K562 (cell line): ENCODE results near the gene ABCC12. TPM values are rescaled to one million over a fixed set of nuclear protein-coding genes. Genes with fewer than 3 reads are reported as not detected.

Experiments
- ATAC-seq: fragments of 200-7000 bp; cut with Tn5 transposase; 3 replicates; pipeline ENCODE4 v1.9.1; 2020; ENCODE audit warnings: moderate library complexity
- BruUV-seq: library from RNA; stranded (reverse); fragments of 400-500 nt; replicated peaks from 2 replicates; lab custom pipeline; 2021; lab: Mats Ljungman, UMichigan
- CTCF ChIA-PET: fragments of 300-600 bp; formaldehyde crosslinking; extraction: SDS; loops from one replicate; lab custom pipeline; 2021; ENCODE audit warnings: low intra/inter-chr PET ratio; lab: Yijun Ruan, JAX
- POLR2A ChIA-PET: fragments of 300-600, 350-650 bp; sonication (Branson Sonifier 250); formaldehyde crosslinking; extraction: SDS; loops from one replicate; lab custom pipeline; 2021; ENCODE audit warnings: antibody characterized with exemption, inconsistent platforms; lab: Yijun Ruan, JAX
- DNase-seq, 4 experiments: peaks; one replicate each; pipeline versions ENCODE4 v3.0.0 to v3.0.0-alpha.2; 2011 to 2018; ENCODE audit warnings: low spot score in 3 of 4, mixed read lengths in 3 of 4; ENCODE audit errors: extremely low read depth in 1 of 4
- FAIRE-seq: peaks from 2 replicates; lab custom pipeline; 2011; peaks lifted over from hg19 to GRCh38; lab: Jason Lieb, UNC
- H2AFZ ChIP-seq: 2 replicates; pipeline ENCODE4 v1.6.0; 2011; ENCODE audit warnings: low read depth, low read length, control low read depth, inconsistent platforms
- H3K27ac ChIP-seq: fragments of 200-600 bp; 3 replicates; pipeline ENCODE4 v1.8.0; 2011; ENCODE audit warnings: low read depth, mild to moderate bottlenecking, control low read depth, inconsistent platforms, low read length, moderate library complexity, mixed read lengths; ENCODE audit errors: extremely low read depth
- H3K27me3 ChIP-seq, 2 experiments: fragments of 300-600 bp in 1 of 2; 2 replicates in 1 of 2; 3 replicates in 1 of 2; pipeline versions ENCODE4 v1.6.0 to v1.8.0; 2011; ENCODE audit warnings: inconsistent platforms in 2 of 2, low read length in 2 of 2, mild to moderate bottlenecking in 1 of 2, mixed read lengths in 1 of 2, moderate library complexity in 1 of 2; ENCODE audit not compliant: control insufficient read depth in 2 of 2, insufficient read depth in 2 of 2
- H3K36me3 ChIP-seq: fragments of 300-600 bp; 3 replicates; pipeline ENCODE4 v1.8.0; 2011; ENCODE audit warnings: mild to moderate bottlenecking, low read length, inconsistent platforms; ENCODE audit not compliant: control insufficient read depth, insufficient read depth
- H3K4me1 ChIP-seq, 2 experiments: fragments of 200-600 bp in 1 of 2; replicated peaks in 1 of 2; 2 replicates in 1 of 2; 3 replicates in 1 of 2; pipeline versions ENCODE4 v1.5.1 to v1.8.0; 2011; ENCODE audit warnings: inconsistent platforms in 2 of 2, low read length in 2 of 2, mild to moderate bottlenecking in 1 of 2, mixed read lengths in 1 of 2, moderate library complexity in 1 of 2; ENCODE audit not compliant: control insufficient read depth in 2 of 2, insufficient read depth in 2 of 2
- H3K4me2 ChIP-seq: 2 replicates; pipeline ENCODE4 v1.6.1; 2011; ENCODE audit warnings: low read length, control low read depth, inconsistent platforms, mixed read lengths; ENCODE audit not compliant: insufficient read depth
- H3K4me3 ChIP-seq: fragments of 200-600 bp; sonication (generic), shearing (Covaris generic); 2 replicates; pipeline ENCODE4 v1.5.1; 2016; ENCODE audit warnings: control low read depth, inconsistent platforms
- H3K79me2 ChIP-seq: fragments of 200-600 bp; 3 replicates; pipeline ENCODE4 v1.8.0; 2011; ENCODE audit warnings: low read length, inconsistent platforms; ENCODE audit not compliant: control insufficient read depth, insufficient read depth
- H3K9ac ChIP-seq, 2 experiments: 2 replicates each; pipeline versions ENCODE4 v1.6.0 to v1.6.1; 2011; ENCODE audit warnings: low read depth in 2 of 2, low read length in 2 of 2, control low read depth in 1 of 2, inconsistent platforms in 1 of 2, mild to moderate bottlenecking in 1 of 2, mixed read lengths in 1 of 2; ENCODE audit not compliant: insufficient read depth in 1 of 2
- H3K9me1 ChIP-seq: one replicate; pipeline ENCODE4 v1.6.0; 2011; ENCODE audit warnings: inconsistent platforms, mild to moderate bottlenecking, low read length, moderate library complexity; ENCODE audit not compliant: control insufficient read depth, insufficient read depth
- H3K9me3 ChIP-seq: replicated peaks from 2 replicates; pipeline ENCODE4 v1.5.1; 2011; ENCODE audit warnings: low read depth, low read length, inconsistent platforms; ENCODE audit not compliant: control insufficient read depth, insufficient read depth
- H4K20me1 ChIP-seq: replicated peaks from 2 replicates; pipeline ENCODE4 v1.6.1; 2011; ENCODE audit warnings: low read length, inconsistent platforms, mixed read lengths; ENCODE audit not compliant: control insufficient read depth, insufficient read depth
- DMBX1 ChIP-seq: fragments of 250-450 bp; sonication (Bioruptor Pico); IDR thresholded peaks from 2 replicates; pipeline ENCODE4 v1.8.0; 2022; ENCODE audit warnings: inconsistent platforms, mild to moderate bottlenecking, moderate library complexity, borderline replicate concordance
- EGR1 ChIP-seq: fragments of 450-650 bp; conservative IDR thresholded peaks from 2 replicates; pipeline ENCODE4 v1.6.1; 2017; ENCODE audit warnings: mild to moderate bottlenecking
- ELF2 ChIP-seq: fragments of 250-450 bp; sonication (Bioruptor Pico); IDR thresholded peaks from 2 replicates; pipeline ENCODE4 v1.5.0; 2021; ENCODE audit warnings: mild to moderate bottlenecking
- HMG20A ChIP-seq: fragments of 450-650 bp; formaldehyde crosslinking; conservative IDR thresholded peaks from 2 replicates; pipeline ENCODE4 v1.4.0; 2020; ENCODE audit warnings: mild to moderate bottlenecking, mixed read lengths
- NR0B1 ChIP-seq: fragments of 450-650 bp; IDR thresholded peaks from one replicate; pipeline ENCODE4 v1.6.1; 2018; ENCODE audit warnings: mild to moderate bottlenecking, moderate library complexity; ENCODE audit not compliant: partially characterized antibody
- PTRF ChIP-seq: fragments of 450-650 bp; IDR thresholded peaks from 2 replicates; pipeline ENCODE4 v1.6.1; 2016; ENCODE audit warnings: mild to moderate bottlenecking, missing genetic modification characterization, missing compliant biosample characterization
- STAT5B ChIP-seq: fragments of 250-450 bp; sonication (Bioruptor Pico); IDR thresholded peaks from 2 replicates; pipeline ENCODE4 v1.8.0; 2021; ENCODE audit warnings: mild to moderate bottlenecking, inconsistent platforms
- ZFP30 ChIP-seq: fragments of 250-450 bp; sonication (Bioruptor Pico); IDR thresholded peaks from 2 replicates; pipeline ENCODE4 v1.8.0; 2022; ENCODE audit warnings: moderate library complexity, mild to moderate bottlenecking, inconsistent platforms, borderline replicate concordance
- ZNF224 ChIP-seq: sonication (generic); formaldehyde crosslinking; IDR thresholded peaks from 2 replicates; pipeline ENCODE4 v1.8.0; 2022; ENCODE audit warnings: mild to moderate bottlenecking, missing genetic modification reagents
- ZNF695 ChIP-seq: fragments of 450-650 bp; formaldehyde crosslinking; IDR thresholded peaks from 2 replicates; pipeline ENCODE4 v1.4.0; 2020; ENCODE audit warnings: mild to moderate bottlenecking, moderate library complexity
- WGBS: fragments of 100-300 bp; shearing (Covaris generic); methylation state at CpG from one replicate; pipeline ENCODE4 v1.1.6; 2016; ENCODE audit warnings: low coverage, mixed read lengths; ENCODE audit not compliant: insufficient coverage; ENCODE audit errors: missing lambda C conversion rate; 5-methylcytosine and 5-hydroxymethylcytosine counted together
- in situ Hi-C: fragments of 300-500 bp; cut with MboI; formaldehyde crosslinking; loops from 4 replicates; pipeline ENCODE4 v1.15.0; 2018; ENCODE audit warnings: inconsistent platforms, mixed read lengths
- intact Hi-C: fragments of 100-400 bp; cut with micrococcal nuclease; formaldehyde crosslinking; loops from 2 replicates; pipeline ENCODE4 v1.14.2; 2022
- polyA plus RNA-seq, 8 experiments: library from polyadenylated mRNA; depleted of rRNA in 4 of 8; stranded (reverse) in 5 of 8; unstranded in 3 of 8; fragments of >200 nt; fragmentation: Nextera tagmentation in 2 of 8; fragmentation: Illumina TruSeq in 1 of 8; extraction: Ambion mirVana in 2 of 8; extraction: Trizol in 1 of 8; gene quantifications; 2 replicates each; pipeline versions ENCODE4 v1.2.1 to v1.2.3, GENCODE V29; 2011 to 2014; ENCODE audit warnings: inconsistent platforms in 1 of 8, missing spikeins in 1 of 8
- total RNA-seq, 7 experiments: library from RNA; depleted of rRNA in 6 of 7; stranded (reverse); fragments of >200 nt in 6 of 7; fragmentation: Illumina TruSeq in 2 of 7; extraction: Trizol in 2 of 7; gene quantifications; 2 replicates each; pipeline versions ENCODE4 v1.2.1 to v1.2.3, GENCODE V29; 2011 to 2021; ENCODE audit warnings: low replicate concordance in 1 of 7

ABCC12 gene
- total and polyA plus RNA-seq, 9 of the 15 experiments (the other 6 are each of a cell fraction or from before 2014, with no cell fraction given): not detected

GRCh38 chr16:48146710-48147109 is 9.1 kb downstream of the ABCC12 start:
- no peaks in the 10 kb centered on the region for H3K36me3 ChIP-seq
- ATAC-seq (no peak), FAIRE-seq (no peak), DNase-seq (no peak)
- H3K4me3 ChIP-seq: no peak overlapping the region
- POLR2A ChIA-PET: interaction anchor here (1.2 kb wide), 1 partner anchor 12 kb away, joined by 3 read pairs; no protein-coding TSS in a partner anchor
- intact Hi-C loops (no loop called here), in situ Hi-C loops (no loop called here)
- peaks cover 2 to 10% of the 10 kb centered on the region in 2 experiments; a peak in 4 of 5 replicates for H3K27me3 ChIP-seq
- 4% methylated on average over 4 of the region's 4 CpGs for WGBS
- no peaks in the 10 kb centered on the region for H4K20me1 ChIP-seq
- H3K27ac ChIP-seq: no peak overlapping the region
- CTCF ChIA-PET: no interaction called here
- no peaks in the 10 kb centered on the region for H3K79me2 ChIP-seq
- no peaks in the 10 kb centered on the region for H3K9me3 ChIP-seq
- peak; percentile 65 for TF ChIP-seq EGR1
- no peak for TF ChIP-seq HMG20A
- H3K9me1 ChIP-seq: no peaks in the 10 kb centered on the region
- H3K4me2 ChIP-seq: no peak overlapping the region
- no peaks in the 10 kb centered on the region for H3K4me1 ChIP-seq
- no peak overlapping the region for H2AFZ ChIP-seq
- H3K9ac ChIP-seq: no peak overlapping the region
- no TSS peak for BruUV-seq

- no peak overlapping the region for H3K27ac ChIP-seq
- POLR2A ChIA-PET: interaction anchor here (1.2 kb wide), 1 partner anchor 12 kb away, joined by 3 read pairs; no protein-coding TSS in a partner anchor
- intact Hi-C loops (no loop called here), in situ Hi-C loops (no loop called here)
- H3K4me3 ChIP-seq: no peak overlapping the region
- ATAC-seq: no peak
- H3K9ac ChIP-seq: no peak overlapping the region
- no peak for DNase-seq
- no peaks in the 10 kb centered on the region for H3K79me2 ChIP-seq
- no peaks in the 10 kb centered on the region for H3K4me1 ChIP-seq
- no peak overlapping the region for H3K4me2 ChIP-seq
- FAIRE-seq: no peak
- CTCF ChIA-PET: no interaction called here
- no peaks in the 10 kb centered on the region for H3K9me1 ChIP-seq
- no peaks in the 10 kb centered on the region for H3K36me3 ChIP-seq
- H3K27me3 ChIP-seq: peaks cover 0 to 12% of the 10 kb centered on the region in 2 experiments; a peak in 4 of 5 replicates
- no peaks in the 10 kb centered on the region for H4K20me1 ChIP-seq
- WGBS: 2% methylated on average over 7 of the region's 7 CpGs
- no peak overlapping the region for H2AFZ ChIP-seq
- H3K9me3 ChIP-seq: no peaks in the 10 kb centered on the region
- BruUV-seq: no TSS peak
- TF ChIP-seq STAT5B (no peak), DMBX1 (CRISPR knock-in tag) (no peak), NR0B1 (no peak), ZFP30 (CRISPR knock-in tag) (no peak), ZNF224 (CRISPR knock-in tag) (no peak), PTRF (no peak), ZNF695 (CRISPR knock-in tag) (no peak), ELF2 (CRISPR knock-in tag) (no peak)
Observed at GRCh38 chr16:48146131-48146530, 9.7 kb downstream of the ABCC12 start.
